HFFc6 (cell line): Measurements from ENCODE around the gene FILIP1L. TPM values are rescaled to one million over a fixed set of nuclear protein-coding genes. Genes with fewer than 3 reads are reported as not detected.

ENCODE experiments used
- DNase-seq: peaks from one replicate; pipeline ENCODE4 v3.0.0-alpha.2; 2018
- H3K27ac Mint-ChIP-seq: 2 replicates; pipeline ENCODE4 v1.8.0; 2020; ENCODE audit warnings: mild to moderate bottlenecking, mixed read lengths
- H3K27me3 Mint-ChIP-seq: 2 replicates; pipeline ENCODE4 v1.8.0; 2021; ENCODE audit warnings: mild to moderate bottlenecking, moderate library complexity, mixed read lengths; ENCODE audit not compliant: insufficient read depth
- H3K36me3 Mint-ChIP-seq: 2 replicates; pipeline ENCODE4 v1.8.0; 2021; ENCODE audit warnings: low read depth, mixed read lengths
- H3K4me1 Mint-ChIP-seq: 2 replicates; pipeline ENCODE4 v1.8.0; 2020; ENCODE audit warnings: low read depth, mixed read lengths
- H3K4me3 Mint-ChIP-seq: 2 replicates; pipeline ENCODE4 v1.8.0; 2020; ENCODE audit warnings: mild to moderate bottlenecking, moderate library complexity, mixed read lengths
- H3K9me3 Mint-ChIP-seq: 2 replicates; pipeline ENCODE4 v1.8.0; 2020; ENCODE audit warnings: mild to moderate bottlenecking, mixed read lengths
- CTCF ChIP-seq: fragments of 200-600 bp; sonication (generic); IDR thresholded peaks from 2 replicates; pipeline ENCODE4 v1.5.0; 2021; ENCODE audit warnings: antibody characterized with exemption, mild to moderate bottlenecking
- total RNA-seq, 6 experiments: library from RNA; stranded (reverse); fragmentation: NEBNext Ultra II Directional; extraction: Animal tissue kit (Norgen Biotek cat#: 25700); gene quantifications; 2 replicates in 1 of 6; 3 replicates in 5 of 6; pipeline ENCODE4 v1.2.3, GENCODE V29; 2021

FILIP1L gene
- total RNA-seq, 6 experiments from 2014 or later = 37.8 to 54.7 (median 48.2) TPM

GRCh38 chr3:100002599-100003350, 111.5 kb downstream of the FILIP1L start:
- H3K27me3 Mint-ChIP-seq = no peaks in the 10 kb centered on the region; the same call in 1 of the 2 replicates
- TF ChIP-seq CTCF = no peak
- H3K4me3 Mint-ChIP-seq = peak overlapping the region; percentile 34
- peak; percentile 82 for DNase-seq
- H3K4me1 Mint-ChIP-seq = peaks cover 67% of the 10 kb centered on the region
- H3K27ac Mint-ChIP-seq = peak overlapping the region; percentile 57
- H3K9me3 Mint-ChIP-seq = no peaks in the 10 kb centered on the region
- H3K36me3 Mint-ChIP-seq = 0 out of 2 replicates have a peak, but pooled peaks cover 5% of the 10 kb centered on the region

- Mint-ChIP-seq H3K4me1 (peaks cover 59% of the 10 kb centered on the region), H3K36me3 (0 out of 2 replicates have a peak, but pooled peaks cover 5% of the 10 kb centered on the region), H3K9me3 (no peaks in the 10 kb centered on the region), H3K27ac (no peak overlapping the region), H3K4me3 (no peak overlapping the region), H3K27me3 (no peaks in the 10 kb centered on the region; the same call in 1 of the 2 replicates)
- no peak for DNase-seq
- no peak for TF ChIP-seq CTCF
These were observed 112.6 kb downstream of the FILIP1L start for GRCh38 chr3:100001526-100002270.

- DNase-seq = no peak
- Mint-ChIP-seq H3K4me1 (peaks cover 52% of the 10 kb centered on the region), H3K27ac (no peak overlapping the region), H3K9me3 (peaks cover 4% of the 10 kb centered on the region), H3K27me3 (no peaks in the 10 kb centered on the region), H3K4me3 (no peak overlapping the region), H3K36me3 (peaks cover 10% of the 10 kb centered on the region)
- no peak for TF ChIP-seq CTCF
These were observed 113.2 kb downstream of the FILIP1L start for GRCh38 chr3:100001083-100001482.

- H3K4me3 Mint-ChIP-seq = no peak overlapping the region
- peaks cover 17% of the 10 kb centered on the region for H3K36me3 Mint-ChIP-seq
These were observed 114.8 kb downstream of the FILIP1L start for GRCh38 chr3:99999536-99999935.

GRCh38 chr3:99997293-99997692, 117.0 kb downstream of the FILIP1L start:
- Mint-ChIP-seq H3K9me3 (peaks cover 24% of the 10 kb centered on the region), H3K36me3 (peaks cover 25% of the 10 kb centered on the region), H3K4me1 (peaks cover 19% of the 10 kb centered on the region), H3K27ac (no peak overlapping the region), H3K27me3 (no peaks in the 10 kb centered on the region), H3K4me3 (no peak overlapping the region)
- TF ChIP-seq CTCF = no peak
- no peak for DNase-seq

More at GRCh38 chr3:99999536-99999935, 114.8 kb downstream of the FILIP1L start:
- H3K4me1 Mint-ChIP-seq = peaks cover 41% of the 10 kb centered on the region
- DNase-seq = peak; percentile 8
- TF ChIP-seq CTCF = no peak
- peaks cover 10% of the 10 kb centered on the region for H3K9me3 Mint-ChIP-seq
- H3K27ac Mint-ChIP-seq = no peak overlapping the region
- no peaks in the 10 kb centered on the region for H3K27me3 Mint-ChIP-seq
